ENCODE measurements around the gene RGS19.

The RGS19 gene

DNA sequence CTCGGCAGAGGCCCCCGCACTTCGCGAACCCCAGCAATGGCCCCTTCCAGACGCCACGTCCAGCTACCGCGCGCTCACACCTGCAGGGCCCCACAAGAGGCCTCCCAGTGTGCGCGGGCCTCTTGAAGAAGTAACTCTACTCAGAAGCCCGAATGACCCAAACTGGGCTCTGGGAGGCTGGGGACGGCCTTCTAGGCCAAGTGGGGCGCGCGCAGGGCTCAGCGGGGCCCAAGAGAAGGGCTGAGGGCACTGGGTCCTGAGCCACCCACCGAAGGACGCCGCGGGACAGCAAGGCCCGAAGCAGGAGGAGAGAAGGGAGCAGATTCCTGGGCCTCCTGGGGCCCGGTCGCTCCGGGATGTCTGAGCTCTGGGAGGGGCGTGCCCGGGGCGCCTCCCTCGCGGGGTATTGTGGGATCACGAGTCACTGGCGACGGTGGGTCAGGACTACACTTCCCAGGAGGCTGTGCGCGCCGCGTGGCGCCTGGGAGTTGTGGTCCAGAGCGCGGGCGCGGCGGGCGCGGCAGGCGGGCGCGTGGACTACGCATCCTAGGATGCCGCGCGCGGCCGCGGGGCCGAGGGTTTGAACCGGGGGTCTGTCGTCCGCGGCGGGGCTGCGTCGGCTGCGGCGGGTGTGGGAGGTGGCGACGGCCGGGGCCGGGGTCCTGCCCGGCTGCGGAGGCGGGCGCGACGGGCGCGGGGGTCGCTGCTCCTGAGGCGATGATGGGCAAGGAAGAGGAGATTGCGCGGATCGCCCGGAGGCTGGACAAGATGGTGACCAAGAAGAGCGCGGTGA is 16.5 kb downstream of the RGS19 start, which contains the start of gene TCEA2:
Gene TCEA2 (plus strand): TSS at position 603 of the 793 bp plus-strand sequence. CDS start 115 bp downstream, at position 718.
- peak; percentile 93 for DNase-seq

DNA sequence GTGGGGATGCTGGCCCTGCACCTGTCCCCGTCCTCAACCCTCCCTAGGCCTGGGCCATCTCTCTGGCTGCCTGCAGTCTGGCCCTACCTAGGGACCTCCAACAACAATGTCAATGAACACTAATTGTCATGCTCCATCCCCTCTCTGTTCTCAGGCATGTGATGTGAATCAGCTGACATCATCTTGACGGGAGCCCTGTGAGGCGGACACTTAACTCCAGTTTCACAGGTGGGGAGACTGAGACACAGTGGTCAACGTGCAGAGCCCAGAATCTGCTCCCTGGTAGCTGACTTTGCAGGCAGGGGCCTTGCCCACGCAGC is 17.1 kb downstream of the RGS19 start:
- no peak for DNase-seq

DNA sequence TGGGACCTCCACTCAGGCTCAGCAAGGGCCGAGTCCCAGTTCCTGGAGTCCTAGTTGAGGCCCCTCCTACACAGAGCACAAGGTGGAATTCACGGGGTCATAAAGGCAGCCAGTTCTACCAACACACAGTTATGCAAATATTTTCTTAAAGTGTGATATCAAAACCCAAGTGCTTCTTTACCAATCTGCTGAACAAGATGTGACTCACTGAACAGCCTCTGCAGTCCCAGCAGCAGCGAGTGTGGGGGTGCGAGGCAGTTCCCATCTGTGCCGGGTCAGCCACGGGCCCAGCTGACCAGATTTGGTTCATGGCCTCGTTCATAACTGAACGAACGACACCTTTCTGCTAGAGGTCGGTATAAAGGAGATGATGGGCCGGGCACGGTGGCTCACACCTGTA is 20.8 kb downstream of the RGS19 start:
- no peak for DNase-seq

DNA sequence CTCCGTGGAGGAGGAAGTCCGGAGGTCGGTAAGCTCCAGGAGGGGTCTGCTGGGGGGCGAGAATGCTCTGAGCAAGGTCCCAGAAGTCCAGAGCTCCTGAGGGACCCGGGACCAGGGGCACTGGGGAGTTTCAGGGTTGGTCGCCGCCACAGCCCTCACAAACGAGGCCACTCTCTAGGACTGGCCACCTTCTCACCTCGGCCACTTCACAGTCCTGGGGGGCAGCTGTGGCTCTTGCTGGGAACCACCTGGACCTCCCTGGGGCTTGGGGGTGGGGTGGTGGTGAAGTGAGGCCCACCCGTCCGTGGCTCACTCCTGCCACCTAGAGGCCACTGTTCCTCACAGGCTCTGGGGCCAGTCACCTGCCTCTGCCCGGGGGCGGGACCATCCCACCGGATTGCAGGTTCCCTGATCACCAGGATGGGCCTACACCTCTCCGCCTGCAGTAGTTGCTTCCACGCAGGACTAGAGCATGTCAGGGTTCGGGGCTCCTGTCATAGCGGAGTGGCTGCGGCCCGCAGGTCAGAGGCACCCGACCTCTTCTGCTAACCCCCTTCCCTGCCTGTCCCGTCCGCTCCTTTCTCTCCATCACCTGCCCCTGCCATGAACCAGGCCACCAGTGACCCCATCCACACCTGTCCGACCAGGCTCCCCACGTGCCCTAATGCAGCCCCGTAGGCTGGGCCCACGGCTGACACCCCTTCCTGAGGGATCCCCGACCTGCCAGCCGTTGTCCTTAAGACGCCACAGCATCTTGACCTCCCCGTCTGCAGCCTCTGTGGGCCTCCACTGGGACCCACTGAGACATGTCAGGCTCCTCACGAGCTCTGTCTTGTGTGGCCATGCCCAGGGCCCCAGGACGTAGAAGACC is 21.5 kb downstream of the RGS19 start:
- peak; percentile 65 for DNase-seq

DNA sequence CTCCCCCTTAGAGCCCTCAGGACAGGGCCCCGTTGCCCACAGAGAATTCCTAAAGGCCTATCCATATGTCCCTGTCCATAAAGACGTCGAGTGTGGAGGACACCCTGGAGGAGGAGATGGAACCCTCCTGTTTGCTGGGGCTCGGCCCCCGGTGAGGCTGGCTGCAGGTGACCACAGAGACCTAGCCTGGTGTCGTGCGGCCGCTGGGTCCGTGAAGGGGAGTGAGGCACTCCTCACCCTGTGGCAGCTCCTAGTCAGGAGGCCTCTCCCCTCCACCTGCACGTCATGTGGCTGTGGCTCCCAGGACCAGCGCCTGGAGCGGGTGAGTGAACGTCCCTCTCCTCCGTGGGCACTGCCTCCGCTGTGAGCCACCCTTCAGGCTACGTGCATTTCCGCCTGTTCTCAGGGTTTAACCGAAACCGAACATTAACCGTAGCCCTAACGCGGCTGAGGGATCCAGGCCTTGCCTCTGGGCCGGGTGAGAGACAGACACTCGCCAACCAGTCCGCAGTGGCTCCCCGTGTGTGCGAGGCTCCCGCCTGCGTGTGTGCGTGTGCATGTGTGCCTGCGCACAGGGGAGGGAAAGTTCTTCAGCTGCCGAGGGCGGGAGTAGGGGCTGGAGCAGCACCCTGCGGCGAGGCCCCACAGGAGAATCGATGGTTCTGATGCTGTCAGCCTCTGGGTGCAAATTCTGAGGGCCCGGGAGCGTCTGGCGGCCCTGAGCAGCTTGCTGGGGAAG is 22.3 kb downstream of the RGS19 start:
- no peak for DNase-seq

DNA sequence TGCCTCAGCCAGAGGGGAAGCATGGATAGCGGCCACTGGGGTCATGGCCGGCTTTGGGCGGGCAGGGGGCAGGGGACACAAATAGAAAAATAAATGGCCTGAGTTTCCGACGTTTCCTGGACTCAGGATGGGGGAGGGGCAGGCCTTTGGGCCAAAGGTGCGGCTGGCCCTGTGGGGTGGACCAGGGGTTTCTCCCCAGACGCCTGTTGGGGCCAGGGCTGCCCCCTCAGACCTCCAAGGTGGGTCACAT is 22.8 kb downstream of the RGS19 start:
- no peak for DNase-seq

DNA sequence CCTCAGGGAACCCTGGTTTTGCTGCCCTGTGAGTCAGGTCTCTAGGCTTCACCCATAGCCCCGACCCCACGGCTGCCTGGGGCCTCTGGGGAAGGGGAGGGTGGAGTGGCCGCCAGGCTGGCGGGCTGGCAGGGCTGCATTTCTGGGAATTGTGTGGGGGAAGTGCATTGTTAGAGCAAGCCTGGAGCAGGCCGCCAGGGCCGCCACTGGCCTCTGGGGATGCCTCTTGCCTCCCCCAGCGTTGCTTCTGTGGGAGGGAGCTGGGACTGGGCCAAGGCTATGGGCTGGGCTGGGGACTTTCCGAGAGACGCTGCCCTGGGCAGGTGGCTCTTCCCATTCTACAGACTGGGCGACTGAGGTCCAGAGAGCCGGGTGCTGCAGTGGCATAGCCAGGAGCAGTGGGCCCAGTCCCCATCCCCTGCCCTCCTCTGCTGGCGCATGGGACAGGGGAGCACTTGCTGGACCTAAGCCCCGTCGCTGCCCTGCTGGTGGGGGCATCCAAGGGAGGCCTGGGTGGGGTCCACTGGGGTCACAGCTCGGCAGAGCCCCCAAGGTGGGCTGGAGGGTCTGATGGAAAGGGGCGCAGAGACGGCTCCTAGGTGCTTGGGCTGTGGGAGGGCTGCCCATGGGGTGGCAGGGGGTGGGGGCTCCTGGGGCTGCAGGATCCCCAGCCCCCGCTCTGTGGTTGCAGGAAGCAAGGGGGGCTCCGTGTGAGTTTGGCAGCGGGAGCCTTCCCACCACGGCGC is 23.3 kb downstream of the RGS19 start:
- peak; percentile 32 for DNase-seq

DNA sequence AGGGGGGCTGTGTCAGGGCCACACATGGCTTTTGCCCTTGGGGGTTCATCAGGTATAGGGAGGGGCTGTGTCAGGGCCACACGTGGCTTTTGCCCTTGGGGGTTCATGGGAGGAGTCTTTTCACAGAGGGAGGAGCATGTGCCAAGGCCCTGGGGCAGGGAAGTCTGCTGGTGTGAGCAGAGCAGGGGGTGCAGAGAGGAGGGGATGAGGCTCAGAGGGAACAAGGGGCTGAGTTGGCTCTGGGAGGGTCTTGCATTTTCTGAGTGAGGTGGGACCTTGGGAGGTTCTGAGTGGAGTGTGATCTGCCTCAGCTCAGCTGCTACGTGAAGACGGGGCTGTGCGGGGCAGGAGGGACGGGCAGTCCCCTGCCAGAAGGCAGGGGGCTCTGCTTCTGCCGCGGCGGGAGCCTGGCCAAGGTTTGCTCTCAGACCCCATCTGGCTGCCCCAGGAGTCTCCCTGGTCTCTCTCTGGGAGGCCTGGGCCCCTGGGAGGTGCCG is 23.9 kb downstream of the RGS19 start:
- DNase-seq, result no peak

DNA sequence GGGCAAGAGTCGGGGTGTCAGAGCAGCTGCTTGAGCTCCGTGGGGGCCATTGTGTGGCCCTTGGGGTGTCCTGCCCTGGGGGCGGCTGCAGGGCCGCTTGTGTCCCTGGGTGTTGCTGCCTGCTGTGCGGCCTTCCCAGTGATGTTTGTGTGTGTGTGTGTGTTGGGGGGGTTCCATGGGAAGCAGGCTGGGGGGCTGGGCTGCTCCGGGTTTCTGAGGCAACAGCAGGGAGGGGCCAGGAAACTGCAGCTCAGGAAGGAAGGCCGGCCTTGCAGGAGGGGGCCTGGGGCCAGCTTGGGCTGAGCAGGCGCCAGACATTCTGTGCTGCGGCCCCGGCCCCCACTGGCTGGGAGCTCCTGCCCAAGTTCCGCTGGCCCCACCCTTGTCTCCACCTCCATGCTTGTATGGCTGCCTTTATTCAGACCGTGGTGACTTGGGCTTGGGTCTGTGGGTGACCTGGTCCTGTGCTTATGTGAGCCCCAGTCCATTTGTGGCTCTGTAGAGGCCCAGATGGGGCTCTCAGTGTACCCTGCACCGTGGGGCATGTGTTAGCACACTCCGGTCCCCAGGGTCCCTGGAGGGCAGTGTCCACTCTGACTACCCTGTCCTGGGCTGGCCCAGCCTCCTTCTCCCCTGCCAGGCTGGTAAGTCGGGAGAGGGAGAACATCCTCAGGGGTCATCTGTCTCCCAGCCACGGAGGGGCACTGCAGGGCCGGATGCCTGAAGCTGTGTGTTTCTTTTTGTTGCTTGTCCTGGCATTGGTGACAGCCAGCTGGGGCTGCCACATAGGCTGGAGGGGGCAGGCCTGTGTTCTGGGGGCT is 25.3 kb downstream of the RGS19 start:
- DNase-seq, result peak; percentile 33

DNA sequence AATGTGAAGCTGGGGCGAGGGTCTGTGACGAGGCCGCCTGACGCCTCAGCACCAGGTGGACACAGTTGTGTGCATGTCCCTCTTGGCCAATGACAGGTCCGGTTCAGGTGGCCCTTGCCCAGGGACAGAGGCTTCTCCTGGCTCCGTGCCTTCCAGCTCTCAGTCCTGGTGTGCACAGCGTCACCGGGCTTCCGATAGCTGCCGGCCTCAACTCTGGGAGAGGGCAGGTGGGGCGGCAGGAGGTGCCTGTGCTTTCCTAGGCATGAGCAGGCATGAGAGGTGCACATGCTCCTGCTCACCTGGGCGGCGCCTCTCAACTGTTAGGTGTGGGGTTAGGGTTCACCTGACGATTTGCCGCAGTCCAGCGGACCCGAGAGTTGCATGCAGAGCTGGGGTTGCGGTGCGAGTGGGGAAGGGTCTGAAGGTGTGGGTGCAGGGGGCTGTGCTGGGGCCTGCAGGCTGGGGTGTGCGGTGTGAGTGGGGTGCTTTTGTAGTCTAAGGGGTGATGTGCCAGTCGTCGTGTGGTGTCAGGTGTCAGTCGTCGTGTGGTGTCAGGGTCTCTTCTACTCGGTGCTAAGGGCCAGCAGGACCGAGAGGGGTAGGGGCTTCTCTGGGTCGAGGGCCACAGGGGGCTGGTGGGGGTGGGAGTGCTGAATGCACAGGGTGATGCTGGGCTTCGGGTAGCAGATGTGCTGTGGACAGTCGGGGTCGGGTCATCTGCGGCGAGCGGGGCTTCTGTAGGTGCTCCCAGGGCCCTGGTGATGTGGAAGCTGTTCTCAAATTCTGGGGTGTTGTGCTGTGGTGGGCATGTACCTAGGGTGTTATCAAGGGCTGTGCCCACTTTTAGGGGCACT is 26.1 kb downstream of the RGS19 start:
- no peak for DNase-seq

DNA sequence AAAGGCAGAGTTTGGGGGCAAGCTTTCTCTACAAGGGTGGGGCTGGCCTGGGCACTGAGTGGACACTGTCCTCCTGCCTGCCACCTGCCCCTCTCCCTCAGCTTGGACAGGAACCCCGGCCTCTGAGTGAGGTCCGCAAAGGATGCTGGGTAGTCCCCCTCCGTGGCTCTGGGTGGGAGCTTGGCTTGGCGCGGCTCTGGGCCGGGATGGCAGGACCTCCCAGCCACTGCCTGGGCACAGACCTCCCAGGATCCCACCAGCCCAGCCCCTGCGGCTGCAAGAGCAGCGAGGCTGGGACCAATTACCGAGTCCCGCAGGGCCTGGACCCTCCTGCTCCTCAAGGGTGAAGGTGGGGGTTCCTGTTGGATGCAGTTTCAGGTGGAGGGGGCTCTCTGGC is 27.0 kb downstream of the RGS19 start:
- no peak for DNase-seq

DNA sequence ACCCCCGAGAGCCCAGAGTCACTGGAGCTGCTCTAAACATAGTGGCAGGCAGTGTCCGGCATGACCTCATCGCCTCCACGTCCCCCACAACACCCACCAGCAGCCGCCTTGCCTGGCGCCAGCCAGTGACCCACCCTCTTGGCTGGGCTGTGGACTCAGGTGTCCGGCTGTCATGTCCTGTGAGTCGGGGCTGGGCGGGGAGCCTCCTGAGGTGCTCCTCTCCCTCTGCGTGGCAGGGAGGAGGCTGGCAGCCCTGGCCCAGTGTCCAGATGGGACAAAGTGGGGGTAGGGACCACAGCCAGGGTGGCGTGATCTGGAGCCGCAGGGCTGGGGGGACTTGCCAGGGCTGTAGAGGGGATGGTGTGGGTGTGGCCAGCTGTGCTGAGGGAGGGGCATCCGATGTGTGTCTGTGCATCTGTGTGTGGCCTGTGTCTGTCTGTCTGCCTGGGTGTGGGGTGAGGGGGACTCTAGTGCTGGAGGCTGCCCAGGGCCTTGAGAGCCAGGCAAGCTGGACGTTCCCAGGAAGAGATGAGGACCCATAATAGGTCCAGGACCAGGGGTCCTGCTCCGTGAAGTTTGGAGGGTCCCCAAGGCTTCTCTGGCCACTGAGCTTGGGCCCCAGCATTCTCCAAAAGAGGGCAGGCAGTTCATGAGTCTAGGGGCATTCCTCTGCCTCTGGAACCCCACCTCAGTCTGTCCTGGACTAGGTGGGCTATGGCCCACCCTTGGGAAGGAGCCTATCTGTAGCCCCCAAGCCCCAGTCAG is 27.6 kb downstream of the RGS19 start:
- no peak for DNase-seq

DNA sequence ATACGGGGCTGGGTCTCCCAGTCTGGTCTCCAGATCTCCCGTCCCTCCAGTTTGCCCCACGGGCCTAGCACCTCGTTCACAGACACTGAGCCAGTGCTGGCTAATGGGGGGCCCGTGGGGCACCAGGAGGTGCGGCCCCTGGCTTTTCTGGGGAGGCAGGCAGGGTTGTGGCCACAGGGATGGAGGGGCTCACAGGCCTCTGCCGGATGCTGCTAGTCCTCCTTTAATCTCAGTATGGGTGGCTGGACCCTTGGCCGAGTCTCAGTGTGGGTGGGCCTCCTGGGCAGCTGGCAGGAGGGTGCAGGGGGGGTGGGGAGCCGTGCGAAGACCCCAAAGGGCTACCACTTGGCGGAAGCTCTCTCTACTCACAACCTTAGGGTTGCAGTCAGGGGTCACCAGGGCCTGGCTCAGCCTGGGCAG is 28.3 kb downstream of the RGS19 start:
- DNase-seq, result no peak

DNA sequence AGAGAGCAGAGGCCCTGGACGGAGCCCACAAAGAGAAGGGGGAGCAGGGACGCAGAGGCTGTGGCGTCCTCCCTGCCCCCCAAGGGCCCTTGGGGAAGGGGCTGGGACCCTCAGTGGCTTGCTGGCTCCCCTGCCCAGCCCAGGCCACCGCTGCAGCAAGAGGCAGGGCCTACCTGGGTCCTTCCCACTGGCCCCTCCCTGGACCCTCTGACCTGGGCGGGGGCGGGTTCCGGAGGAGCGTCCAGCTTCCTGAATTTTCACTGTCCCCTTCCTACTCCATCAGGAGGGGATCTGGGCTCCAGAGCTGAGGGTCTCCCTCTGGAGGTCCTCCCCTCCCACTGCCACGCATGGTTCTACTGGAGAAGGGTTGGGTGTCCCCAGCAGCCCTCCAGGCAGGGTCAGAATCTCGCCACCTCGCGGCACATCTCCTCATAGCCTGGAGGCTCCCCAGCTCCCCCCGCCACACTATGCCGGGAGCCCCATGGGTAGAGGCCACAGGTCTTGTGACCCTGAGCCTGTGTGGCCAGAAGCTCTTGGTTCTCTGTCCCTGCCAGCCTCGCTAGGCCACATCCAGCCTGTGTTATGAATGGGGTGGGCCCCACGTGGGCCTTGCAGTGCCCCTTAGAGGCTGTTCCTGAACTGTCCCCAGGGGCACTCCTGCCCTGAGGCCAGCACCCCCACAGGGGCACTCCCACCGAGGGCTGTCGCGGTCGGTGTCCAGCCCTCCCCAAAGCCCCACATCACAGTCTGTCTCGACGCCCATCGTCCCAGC is 28.9 kb downstream of the RGS19 start:
- DNase-seq, result no peak

DNA sequence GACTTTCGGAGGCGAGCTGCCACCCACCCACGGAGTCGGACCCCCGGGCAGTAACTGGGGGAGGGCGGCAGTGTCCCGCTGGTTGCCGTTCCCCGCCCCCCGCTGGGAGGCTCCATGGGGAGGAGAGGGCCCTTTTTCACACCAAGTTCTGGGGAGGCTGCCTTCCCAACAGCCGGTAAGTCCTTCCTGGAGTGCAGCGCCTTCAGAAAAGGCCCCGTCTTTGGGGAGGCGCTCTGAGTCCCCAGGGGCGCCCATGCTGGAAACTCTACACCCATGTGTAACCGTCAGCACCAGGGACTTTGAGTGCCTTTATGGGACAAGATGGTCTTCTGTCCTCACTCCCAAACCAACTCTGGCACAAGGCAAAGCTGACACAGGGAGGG is 29.4 kb downstream of the RGS19 start:
- DNase-seq, result no peak

DNA sequence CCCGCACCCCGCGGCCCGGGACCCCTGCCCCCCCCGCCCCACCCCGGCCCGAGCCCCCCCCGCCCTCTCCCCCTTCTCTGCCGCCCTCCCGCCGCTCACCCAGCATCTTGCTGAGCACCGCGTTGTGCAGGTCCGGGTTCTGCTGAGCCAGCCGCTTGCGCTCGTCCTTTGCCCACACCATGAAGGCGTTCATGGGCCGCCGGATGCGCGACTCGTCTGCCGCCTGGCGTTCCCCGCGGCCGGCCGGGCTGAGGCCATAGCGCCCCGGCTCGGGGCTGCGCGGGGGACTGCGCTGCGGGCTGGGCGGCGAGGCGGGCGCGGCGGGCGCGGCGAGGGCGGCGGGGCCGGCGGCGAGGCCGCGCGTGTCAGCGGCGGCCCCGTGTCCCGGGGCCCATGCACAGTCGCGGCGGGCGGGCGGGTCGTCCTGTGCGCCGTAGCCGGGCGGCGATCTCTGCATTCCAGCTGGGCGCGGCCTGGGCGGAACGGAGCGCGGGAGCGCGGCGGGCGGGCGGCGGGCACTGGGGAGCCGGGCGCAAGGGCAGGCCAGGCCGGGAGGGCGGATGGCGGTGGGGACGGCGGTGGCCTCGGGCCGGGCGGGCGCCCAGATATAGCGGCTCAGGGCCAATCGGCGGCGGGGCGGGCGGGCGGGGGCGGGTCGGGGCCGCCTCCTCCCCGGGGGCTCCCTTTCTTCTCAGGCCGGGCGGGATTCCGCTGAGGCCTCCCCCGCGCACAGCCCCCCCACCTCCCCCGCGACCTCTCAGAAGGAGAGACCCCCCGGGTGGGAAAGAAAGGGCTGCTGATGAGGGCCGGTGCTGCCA is 30.0 kb downstream of the RGS19 start, which contains the start of gene SOX18:
Gene SOX18 (minus strand): TSS at position 580 of the 818 bp plus-strand sequence. CDS start 123 bp downstream, at position 457.
- peak; percentile 60 for DNase-seq

DNA sequence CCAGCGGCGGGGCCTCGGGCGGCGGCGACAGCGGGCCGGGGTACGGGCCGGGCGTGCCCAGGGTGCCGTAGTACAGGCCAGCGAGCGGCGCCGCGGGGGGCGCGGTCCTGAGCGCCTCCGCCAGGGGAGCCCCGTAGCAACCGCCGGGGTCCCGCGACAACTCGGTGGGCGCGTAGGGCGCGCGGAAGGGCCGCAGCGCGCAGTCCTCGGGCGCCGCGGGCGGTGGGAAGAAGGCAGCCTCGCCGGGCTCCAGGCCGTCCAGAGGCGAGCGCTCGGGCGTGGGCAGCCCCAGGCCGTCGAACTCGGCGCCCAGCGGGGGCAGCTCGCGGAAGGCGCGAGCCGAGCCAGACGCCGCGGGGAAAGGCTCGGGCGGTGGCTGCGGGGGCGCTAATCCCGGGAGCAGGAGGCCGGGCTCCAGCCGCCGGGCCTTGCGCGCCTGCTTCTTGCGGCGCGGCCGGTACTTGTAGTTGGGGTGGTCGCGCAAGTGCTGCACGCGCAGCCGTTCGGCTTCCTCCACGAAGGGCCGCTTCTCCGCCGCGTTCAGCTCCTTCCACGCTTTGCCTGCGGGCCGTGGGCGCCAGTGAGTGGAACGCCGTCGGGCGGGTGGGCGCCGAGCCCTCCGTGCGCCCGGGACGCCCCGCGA is 30.8 kb downstream of the RGS19 start:
- DNase-seq, result no peak

DNA sequence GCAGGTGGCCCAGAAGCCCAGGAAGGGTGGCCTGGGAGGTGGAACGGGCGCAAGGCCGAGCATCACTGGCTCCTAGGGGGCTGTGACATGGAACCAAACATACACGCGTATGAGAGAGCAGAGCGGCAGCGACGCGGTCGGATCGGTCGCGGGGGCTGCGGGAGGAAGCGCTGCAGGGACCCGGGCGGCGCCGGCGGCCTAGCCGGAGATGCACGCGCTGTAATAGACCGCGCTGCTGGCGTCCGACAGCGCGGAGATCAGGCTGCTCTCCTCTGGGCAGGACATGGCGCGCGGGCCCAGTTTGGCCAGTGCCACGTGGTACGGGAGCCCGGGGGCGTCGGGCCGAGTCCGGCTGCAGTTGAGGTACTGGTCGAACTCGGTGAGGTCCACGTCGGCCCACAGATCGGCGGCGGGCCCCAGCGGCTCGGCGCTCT is 31.3 kb downstream of the RGS19 start:
- DNase-seq, result no peak
